ENCODE measurements around the gene ZNF598. TPM values are rescaled to one million over a fixed set of nuclear protein-coding genes. Genes with fewer than 3 reads are reported as not detected.

Gene ZNF598
- total and polyA plus RNA-seq, 2 experiments from 2014 or later: 8.5 to 48.6 TPM

DNA sequence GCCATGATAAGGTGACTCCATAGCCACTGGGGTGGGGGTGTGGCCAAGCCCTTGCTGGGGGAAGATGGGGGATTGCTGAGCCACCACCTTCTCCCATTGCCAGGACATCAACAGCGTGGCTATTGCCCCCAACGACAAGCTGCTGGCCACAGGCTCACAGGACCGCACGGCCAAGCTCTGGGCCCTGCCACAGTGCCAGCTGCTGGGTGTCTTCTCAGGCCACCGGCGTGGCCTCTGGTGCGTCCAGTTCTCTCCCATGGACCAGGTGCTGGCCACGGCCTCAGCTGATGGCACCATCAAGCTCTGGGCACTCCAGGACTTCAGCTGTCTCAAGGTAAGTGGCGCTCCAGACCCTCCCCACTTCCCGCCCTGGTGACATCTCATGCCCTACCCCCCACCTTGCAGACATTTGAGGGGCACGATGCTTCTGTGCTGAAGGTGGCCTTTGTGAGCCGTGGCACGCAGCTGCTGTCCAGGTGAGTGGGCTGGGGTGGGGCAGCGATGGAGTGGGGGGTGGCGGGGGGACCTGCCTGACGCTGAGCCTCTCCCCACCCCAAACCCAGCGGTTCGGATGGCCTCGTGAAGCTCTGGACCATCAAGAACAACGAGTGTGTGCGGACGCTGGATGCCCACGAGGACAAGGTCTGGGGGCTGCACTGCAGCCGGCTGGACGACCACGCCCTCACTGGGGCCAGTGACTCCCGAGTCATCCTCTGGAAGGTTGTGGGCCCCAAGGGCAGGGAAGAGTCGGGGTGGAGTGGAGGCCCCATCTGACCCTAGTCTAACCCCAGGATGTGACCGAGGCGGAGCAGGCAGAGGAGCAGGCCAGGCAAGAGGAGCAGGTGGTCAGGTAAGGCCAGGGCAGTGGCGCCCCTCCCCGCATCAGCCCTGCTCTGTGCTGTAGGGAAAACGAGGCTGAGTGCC is 32.4 kb downstream of the ZNF598 start:
- H3K27me3 ChIP-seq (ENCODE audit: insufficient read depth): peaks cover 26% of the 10 kb centered on the region
- Mint-ChIP-seq H3K4me3 (no peak overlapping the region), H3K36me3 (ENCODE audit: low read depth) (peaks cover 13% of the 10 kb centered on the region), H3K27me3 (ENCODE audit: insufficient read depth, low read depth, poor library complexity) (peaks cover 33% of the 10 kb centered on the region), H3K4me1 (peaks cover 17% of the 10 kb centered on the region), H3K27ac (no peak overlapping the region), H3K9me3 (no peaks in the 10 kb centered on the region)
- H3K4me2 ChIP-seq: no peak overlapping the region
- H3K4me3 ChIP-seq: no peak overlapping the region
- H4K20me1 ChIP-seq (replicated peaks; ENCODE audit: insufficient read depth): no peaks in the 10 kb centered on the region; the same call in 1 of the 2 replicates
- no peak overlapping the region for H3K27ac ChIP-seq (ENCODE audit: low read depth)
- no peaks in the 10 kb centered on the region for H3K36me3 ChIP-seq (ENCODE audit: insufficient read depth)
- H3K79me2 ChIP-seq (replicated peaks; ENCODE audit: insufficient read depth): peaks cover 16% of the 10 kb centered on the region
- peaks cover 13% of the 10 kb centered on the region; the same call in 1 of the 2 replicates for H3F3A ChIP-seq (replicated peaks; ENCODE audit: low read depth)
- DNase-seq (ENCODE audit: low spot score): no peak
- H2AFZ ChIP-seq: no peak overlapping the region
- TF ChIP-seq ZNF331 (CRISPR knock-in tag; IDR thresholded peaks at IDR 0.05; ENCODE audit: low read depth): no peak
- TF ChIP-seq CTCF (conservative IDR thresholded peaks at IDR 0.05; ENCODE audit: low read depth in 2 of 2): no peak
- TF ChIP-seq CREB1 (CRISPR knock-in tag; IDR thresholded peaks at IDR 0.05; ENCODE audit: low read depth): no peak
- no peak for TF ChIP-seq STAT1 (IDR thresholded peaks at IDR 0.05; ENCODE audit: unreplicated experiment)
- no peaks in the 10 kb centered on the region for H3K9me2 ChIP-seq (ENCODE audit: insufficient read depth)
- peaks cover 21% of the 10 kb centered on the region for H3K4me1 ChIP-seq (ENCODE audit: insufficient read depth)
- no peak for ATAC-seq

DNA sequence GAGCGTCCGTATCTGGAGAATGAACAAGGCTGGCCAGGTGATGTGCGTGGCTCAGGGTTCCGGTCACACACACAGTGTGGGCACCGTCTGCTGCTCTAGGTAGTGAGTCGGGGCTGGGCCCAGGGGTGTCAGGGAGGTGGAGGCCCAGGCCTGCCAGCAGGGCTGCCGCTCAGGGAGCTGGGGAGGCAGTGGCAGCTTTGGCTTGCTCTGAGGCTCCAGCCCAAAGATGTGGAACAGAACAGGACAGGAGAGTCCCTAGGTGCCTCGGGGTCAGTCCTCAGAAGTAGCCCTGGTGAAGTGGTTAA is 33.5 kb downstream of the ZNF598 start:
- DNase-seq (ENCODE audit: low spot score) (no peak), ATAC-seq (no peak)
- H3K4me3 Mint-ChIP-seq: no peak overlapping the region
- Histone ChIP-seq H3K9me2 (ENCODE audit: insufficient read depth) (no peaks in the 10 kb centered on the region), H3K27ac (ENCODE audit: low read depth) (no peak overlapping the region), H3K79me2 (replicated peaks; ENCODE audit: insufficient read depth) (peaks cover 19% of the 10 kb centered on the region), H3K36me3 (ENCODE audit: insufficient read depth) (no peaks in the 10 kb centered on the region), H4K20me1 (replicated peaks; ENCODE audit: insufficient read depth) (no peaks in the 10 kb centered on the region; the same call in 1 of the 2 replicates), H3K27me3 (ENCODE audit: insufficient read depth) (peaks cover 15% of the 10 kb centered on the region), H3F3A (replicated peaks; ENCODE audit: low read depth) (peaks cover 13% of the 10 kb centered on the region; the same call in 1 of the 2 replicates), H2AFZ (no peak overlapping the region), H3K4me1 (ENCODE audit: insufficient read depth) (peaks cover 18% of the 10 kb centered on the region), H3K4me2 (no peak overlapping the region), H3K4me3 (no peak overlapping the region)
- peaks cover 14% of the 10 kb centered on the region for H3K4me1 Mint-ChIP-seq
- peaks cover 3% of the 10 kb centered on the region; the same call in 1 of the 3 replicates for H3K9me3 Mint-ChIP-seq
- H3K36me3 Mint-ChIP-seq (ENCODE audit: low read depth): peaks cover 16% of the 10 kb centered on the region
- H3K27me3 Mint-ChIP-seq (ENCODE audit: insufficient read depth, low read depth, poor library complexity): peaks cover 31% of the 10 kb centered on the region
- no peak overlapping the region for H3K27ac Mint-ChIP-seq
- TF ChIP-seq ZNF331 (CRISPR knock-in tag; IDR thresholded peaks at IDR 0.05; ENCODE audit: low read depth) (no peak), EZH2 (IDR thresholded peaks at IDR 0.05; ENCODE audit: low read depth, unreplicated experiment) (no peak), POLR2AphosphoS5 (IDR thresholded peaks at IDR 0.05; ENCODE audit: low read depth) (no peak), NANOG (IDR thresholded peaks at IDR 0.05; ENCODE audit: borderline replicate concordance) (no peak), ZNF114 (CRISPR knock-in tag; IDR thresholded peaks at IDR 0.05) (no peak), CREB1 (CRISPR knock-in tag; IDR thresholded peaks at IDR 0.05; ENCODE audit: low read depth) (no peak), CTCF (conservative IDR thresholded peaks at IDR 0.05; ENCODE audit: low read depth in 2 of 2) (no peak), JUNB (IDR thresholded peaks at IDR 0.05; ENCODE audit: unreplicated experiment) (no peak)
- TF ChIP-seq, protein P1, sequence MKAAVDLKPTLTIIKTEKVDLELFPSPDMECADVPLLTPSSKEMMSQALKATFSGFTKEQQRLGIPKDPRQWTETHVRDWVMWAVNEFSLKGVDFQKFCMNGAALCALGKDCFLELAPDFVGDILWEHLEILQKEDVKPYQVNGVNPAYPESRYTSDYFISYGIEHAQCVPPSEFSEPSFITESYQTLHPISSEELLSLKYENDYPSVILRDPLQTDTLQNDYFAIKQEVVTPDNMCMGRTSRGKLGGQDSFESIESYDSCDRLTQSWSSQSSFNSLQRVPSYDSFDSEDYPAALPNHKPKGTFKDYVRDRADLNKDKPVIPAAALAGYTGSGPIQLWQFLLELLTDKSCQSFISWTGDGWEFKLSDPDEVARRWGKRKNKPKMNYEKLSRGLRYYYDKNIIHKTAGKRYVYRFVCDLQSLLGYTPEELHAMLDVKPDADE (IDR thresholded peaks at IDR 0.05): no peak
- TF ChIP-seq, protein P2, sequence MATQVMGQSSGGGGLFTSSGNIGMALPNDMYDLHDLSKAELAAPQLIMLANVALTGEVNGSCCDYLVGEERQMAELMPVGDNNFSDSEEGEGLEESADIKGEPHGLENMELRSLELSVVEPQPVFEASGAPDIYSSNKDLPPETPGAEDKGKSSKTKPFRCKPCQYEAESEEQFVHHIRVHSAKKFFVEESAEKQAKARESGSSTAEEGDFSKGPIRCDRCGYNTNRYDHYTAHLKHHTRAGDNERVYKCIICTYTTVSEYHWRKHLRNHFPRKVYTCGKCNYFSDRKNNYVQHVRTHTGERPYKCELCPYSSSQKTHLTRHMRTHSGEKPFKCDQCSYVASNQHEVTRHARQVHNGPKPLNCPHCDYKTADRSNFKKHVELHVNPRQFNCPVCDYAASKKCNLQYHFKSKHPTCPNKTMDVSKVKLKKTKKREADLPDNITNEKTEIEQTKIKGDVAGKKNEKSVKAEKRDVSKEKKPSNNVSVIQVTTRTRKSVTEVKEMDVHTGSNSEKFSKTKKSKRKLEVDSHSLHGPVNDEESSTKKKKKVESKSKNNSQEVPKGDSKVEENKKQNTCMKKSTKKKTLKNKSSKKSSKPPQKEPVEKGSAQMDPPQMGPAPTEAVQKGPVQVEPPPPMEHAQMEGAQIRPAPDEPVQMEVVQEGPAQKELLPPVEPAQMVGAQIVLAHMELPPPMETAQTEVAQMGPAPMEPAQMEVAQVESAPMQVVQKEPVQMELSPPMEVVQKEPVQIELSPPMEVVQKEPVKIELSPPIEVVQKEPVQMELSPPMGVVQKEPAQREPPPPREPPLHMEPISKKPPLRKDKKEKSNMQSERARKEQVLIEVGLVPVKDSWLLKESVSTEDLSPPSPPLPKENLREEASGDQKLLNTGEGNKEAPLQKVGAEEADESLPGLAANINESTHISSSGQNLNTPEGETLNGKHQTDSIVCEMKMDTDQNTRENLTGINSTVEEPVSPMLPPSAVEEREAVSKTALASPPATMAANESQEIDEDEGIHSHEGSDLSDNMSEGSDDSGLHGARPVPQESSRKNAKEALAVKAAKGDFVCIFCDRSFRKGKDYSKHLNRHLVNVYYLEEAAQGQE (IDR thresholded peaks at IDR 0.05; ENCODE audit: unreplicated experiment): no peak

Data from GM23338 (cell line).